ENCODE measurements around the gene PKN2. TPM values are rescaled to one million over a fixed set of nuclear protein-coding genes. Genes with fewer than 3 reads are reported as not detected.
A peak's percentile ranks its signal among the peaks of the same experiment; 100 is the strongest.

Gene PKN2
- total RNA-seq, 1 donor from 2014 or later, result 37.5 TPM

DNA sequence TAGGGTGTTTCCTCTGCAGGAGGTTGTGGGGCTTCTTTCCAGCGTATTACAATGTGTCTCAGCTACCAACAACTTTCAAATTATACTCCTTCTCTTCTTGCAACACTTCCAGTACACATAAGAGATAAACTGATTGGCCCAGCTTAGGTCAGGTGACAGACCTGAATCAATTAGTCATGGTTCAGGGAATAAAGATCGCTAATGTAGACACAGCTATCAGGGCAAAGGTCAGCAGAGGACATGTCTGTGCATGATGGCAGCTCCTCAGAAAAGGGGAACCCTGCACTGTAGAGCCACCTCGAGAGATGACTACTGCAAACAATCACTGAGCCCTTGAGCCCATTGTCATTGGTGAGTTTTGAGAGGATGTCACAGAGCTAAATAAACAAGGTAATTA, 36.8 kb upstream of the PKN2 start:
- FAIRE-seq (no peak), DNase-seq (ENCODE audit: low read depth) (no peak)
- no peak for TF ChIP-seq EZH2 (IDR thresholded peaks at IDR 0.05; ENCODE audit: insufficient read depth, low read length)
- TF ChIP-seq, protein P1, sequence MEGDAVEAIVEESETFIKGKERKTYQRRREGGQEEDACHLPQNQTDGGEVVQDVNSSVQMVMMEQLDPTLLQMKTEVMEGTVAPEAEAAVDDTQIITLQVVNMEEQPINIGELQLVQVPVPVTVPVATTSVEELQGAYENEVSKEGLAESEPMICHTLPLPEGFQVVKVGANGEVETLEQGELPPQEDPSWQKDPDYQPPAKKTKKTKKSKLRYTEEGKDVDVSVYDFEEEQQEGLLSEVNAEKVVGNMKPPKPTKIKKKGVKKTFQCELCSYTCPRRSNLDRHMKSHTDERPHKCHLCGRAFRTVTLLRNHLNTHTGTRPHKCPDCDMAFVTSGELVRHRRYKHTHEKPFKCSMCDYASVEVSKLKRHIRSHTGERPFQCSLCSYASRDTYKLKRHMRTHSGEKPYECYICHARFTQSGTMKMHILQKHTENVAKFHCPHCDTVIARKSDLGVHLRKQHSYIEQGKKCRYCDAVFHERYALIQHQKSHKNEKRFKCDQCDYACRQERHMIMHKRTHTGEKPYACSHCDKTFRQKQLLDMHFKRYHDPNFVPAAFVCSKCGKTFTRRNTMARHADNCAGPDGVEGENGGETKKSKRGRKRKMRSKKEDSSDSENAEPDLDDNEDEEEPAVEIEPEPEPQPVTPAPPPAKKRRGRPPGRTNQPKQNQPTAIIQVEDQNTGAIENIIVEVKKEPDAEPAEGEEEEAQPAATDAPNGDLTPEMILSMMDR (IDR thresholded peaks at IDR 0.05; ENCODE audit: insufficient read depth, low read depth, low read length), result no peak
- Mint-ChIP-seq H3K4me1 (ENCODE audit: low read depth, unreplicated experiment) (peaks cover 5% of the 10 kb centered on the region), H3K27ac (ENCODE audit: unreplicated experiment) (no peak overlapping the region), H3K4me3 (ENCODE audit: unreplicated experiment) (no peak overlapping the region), H3K27me3 (ENCODE audit: low read depth, unreplicated experiment) (no peaks in the 10 kb centered on the region), H3K9me3 (ENCODE audit: unreplicated experiment) (no peaks in the 10 kb centered on the region), H3K36me3 (ENCODE audit: low read depth, unreplicated experiment) (no peaks in the 10 kb centered on the region)
- H3K79me2 ChIP-seq (ENCODE audit: insufficient read depth, low read length), result no peaks in the 10 kb centered on the region
- no peaks in the 10 kb centered on the region for H3K4me1 ChIP-seq (ENCODE audit: insufficient read depth, low read length)
- no peaks in the 10 kb centered on the region for H3K36me3 ChIP-seq (ENCODE audit: insufficient read depth, low read length)
- no peaks in the 10 kb centered on the region for H3K9me3 ChIP-seq (ENCODE audit: insufficient read depth, low read depth, low read length)
- no peak overlapping the region for H3K27ac ChIP-seq (ENCODE audit: low read depth, low read length)
- H3K4me2 ChIP-seq (ENCODE audit: low read length), result no peak overlapping the region
- no peak overlapping the region for H3K9ac ChIP-seq (ENCODE audit: low read length)
- H3K4me3 ChIP-seq (ENCODE audit: insufficient read depth, low read depth, low read length), result no peak overlapping the region
- no peak overlapping the region for H2AFZ ChIP-seq (ENCODE audit: low read depth, low read length)
- no peaks in the 10 kb centered on the region for H4K20me1 ChIP-seq (ENCODE audit: insufficient read depth, low read length)
- no peaks in the 10 kb centered on the region for H3K27me3 ChIP-seq (ENCODE audit: insufficient read depth, low read length)

DNA sequence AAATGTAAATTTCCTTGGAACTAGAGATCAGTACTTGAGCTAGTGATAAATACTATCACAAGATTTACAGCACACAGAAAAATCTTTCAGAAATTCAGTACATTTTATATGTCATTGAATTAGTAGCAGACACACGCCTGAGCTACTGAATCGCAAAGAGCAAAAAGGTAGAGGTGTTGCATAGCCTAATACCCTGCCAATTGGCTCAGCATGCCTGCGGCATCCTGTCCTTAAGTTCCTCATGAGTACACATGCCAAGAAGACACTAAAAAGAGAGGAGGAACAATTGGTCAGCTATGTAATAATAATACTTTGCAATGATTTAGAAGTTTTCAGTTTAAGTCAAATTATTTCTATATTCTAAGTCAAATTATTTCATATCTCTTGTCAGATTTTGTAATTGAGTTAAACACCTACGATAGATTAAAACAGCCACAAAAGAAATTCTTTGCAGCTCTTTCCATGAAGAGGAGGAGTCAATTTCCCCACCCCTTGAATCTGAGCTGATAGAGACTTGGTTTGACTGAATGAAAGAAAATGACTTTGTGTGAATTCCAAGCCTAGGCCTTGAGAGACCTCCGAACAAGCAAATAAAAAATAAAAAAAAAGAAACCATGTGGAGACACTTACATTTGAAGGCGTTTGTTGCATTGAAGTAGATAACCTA, 36.2 kb upstream of the PKN2 start:
- H3K36me3 Mint-ChIP-seq (ENCODE audit: low read depth, unreplicated experiment), result no peaks in the 10 kb centered on the region
- H4K20me1 ChIP-seq (ENCODE audit: insufficient read depth, low read length), result no peaks in the 10 kb centered on the region
- DNase-seq (ENCODE audit: low read depth) (no peak), FAIRE-seq (no peak)
- no peaks in the 10 kb centered on the region for H3K9me3 ChIP-seq (ENCODE audit: insufficient read depth, low read depth, low read length)
- H3K79me2 ChIP-seq (ENCODE audit: insufficient read depth, low read length), result no peaks in the 10 kb centered on the region
- H3K27ac ChIP-seq (ENCODE audit: low read depth, low read length), result no peak overlapping the region
- H3K9me3 Mint-ChIP-seq (ENCODE audit: unreplicated experiment), result no peaks in the 10 kb centered on the region
- H3K9ac ChIP-seq (ENCODE audit: low read length), result no peak overlapping the region
- H3K4me3 Mint-ChIP-seq (ENCODE audit: unreplicated experiment), result no peak overlapping the region
- H3K4me3 ChIP-seq (ENCODE audit: insufficient read depth, low read depth, low read length), result no peak overlapping the region
- peaks cover 5% of the 10 kb centered on the region for H3K4me1 Mint-ChIP-seq (ENCODE audit: low read depth, unreplicated experiment)
- TF ChIP-seq, protein P1 (IDR thresholded peaks at IDR 0.05; ENCODE audit: insufficient read depth, low read depth, low read length), result no peak
- TF ChIP-seq EZH2 (IDR thresholded peaks at IDR 0.05; ENCODE audit: insufficient read depth, low read length), result no peak
- no peaks in the 10 kb centered on the region for H3K27me3 Mint-ChIP-seq (ENCODE audit: low read depth, unreplicated experiment)
- H3K36me3 ChIP-seq (ENCODE audit: insufficient read depth, low read length), result no peaks in the 10 kb centered on the region
- H3K27ac Mint-ChIP-seq (ENCODE audit: unreplicated experiment), result no peak overlapping the region
- no peak overlapping the region for H3K4me2 ChIP-seq (ENCODE audit: low read length)
- no peak overlapping the region for H2AFZ ChIP-seq (ENCODE audit: low read depth, low read length)
- no peaks in the 10 kb centered on the region for H3K27me3 ChIP-seq (ENCODE audit: insufficient read depth, low read length)
- H3K4me1 ChIP-seq (ENCODE audit: insufficient read depth, low read length), result no peaks in the 10 kb centered on the region

GRCh38 chr1:88648706-88649105, 35.4 kb upstream of the PKN2 start:
- no peaks in the 10 kb centered on the region for H4K20me1 ChIP-seq (ENCODE audit: insufficient read depth, low read length)
- DNase-seq (ENCODE audit: low read depth), result no peak
- Mint-ChIP-seq H3K4me3 (ENCODE audit: unreplicated experiment) (no peak overlapping the region), H3K4me1 (ENCODE audit: low read depth, unreplicated experiment) (peaks cover 5% of the 10 kb centered on the region), H3K36me3 (ENCODE audit: low read depth, unreplicated experiment) (no peaks in the 10 kb centered on the region), H3K27me3 (ENCODE audit: low read depth, unreplicated experiment) (no peaks in the 10 kb centered on the region), H3K9me3 (ENCODE audit: unreplicated experiment) (no peaks in the 10 kb centered on the region), H3K27ac (ENCODE audit: unreplicated experiment) (no peak overlapping the region)
- no peak overlapping the region for H2AFZ ChIP-seq (ENCODE audit: low read depth, low read length)
- H3K27me3 ChIP-seq (ENCODE audit: insufficient read depth, low read length), result no peaks in the 10 kb centered on the region
- H3K4me3 ChIP-seq (ENCODE audit: insufficient read depth, low read depth, low read length), result no peak overlapping the region
- H3K36me3 ChIP-seq (ENCODE audit: insufficient read depth, low read length), result no peaks in the 10 kb centered on the region
- no peaks in the 10 kb centered on the region for H3K9me3 ChIP-seq (ENCODE audit: insufficient read depth, low read depth, low read length)
- H3K27ac ChIP-seq (ENCODE audit: low read depth, low read length), result no peak overlapping the region
- H3K4me1 ChIP-seq (ENCODE audit: insufficient read depth, low read length), result no peaks in the 10 kb centered on the region
- FAIRE-seq, result peak; percentile 17
- TF ChIP-seq, protein P1 (IDR thresholded peaks at IDR 0.05; ENCODE audit: insufficient read depth, low read depth, low read length), result no peak
- TF ChIP-seq EZH2 (IDR thresholded peaks at IDR 0.05; ENCODE audit: insufficient read depth, low read length), result no peak
- H3K4me2 ChIP-seq (ENCODE audit: low read length), result no peak overlapping the region
- no peaks in the 10 kb centered on the region for H3K79me2 ChIP-seq (ENCODE audit: insufficient read depth, low read length)
- no peak overlapping the region for H3K9ac ChIP-seq (ENCODE audit: low read length)

Measured in astrocyte (in vitro differentiated cells and primary cell).